GM18870 (cell line): ENCODE measurements around the gene UBAC2.

Experiments
- ATAC-seq: cut with Tn5 transposase; IDR thresholded peaks from one replicate; pipeline ENCODE4 v1.9.1; 2021; ENCODE audit warnings: moderate library complexity; ENCODE audit not compliant: unreplicated experiment

Gene UBAC2

DNA sequence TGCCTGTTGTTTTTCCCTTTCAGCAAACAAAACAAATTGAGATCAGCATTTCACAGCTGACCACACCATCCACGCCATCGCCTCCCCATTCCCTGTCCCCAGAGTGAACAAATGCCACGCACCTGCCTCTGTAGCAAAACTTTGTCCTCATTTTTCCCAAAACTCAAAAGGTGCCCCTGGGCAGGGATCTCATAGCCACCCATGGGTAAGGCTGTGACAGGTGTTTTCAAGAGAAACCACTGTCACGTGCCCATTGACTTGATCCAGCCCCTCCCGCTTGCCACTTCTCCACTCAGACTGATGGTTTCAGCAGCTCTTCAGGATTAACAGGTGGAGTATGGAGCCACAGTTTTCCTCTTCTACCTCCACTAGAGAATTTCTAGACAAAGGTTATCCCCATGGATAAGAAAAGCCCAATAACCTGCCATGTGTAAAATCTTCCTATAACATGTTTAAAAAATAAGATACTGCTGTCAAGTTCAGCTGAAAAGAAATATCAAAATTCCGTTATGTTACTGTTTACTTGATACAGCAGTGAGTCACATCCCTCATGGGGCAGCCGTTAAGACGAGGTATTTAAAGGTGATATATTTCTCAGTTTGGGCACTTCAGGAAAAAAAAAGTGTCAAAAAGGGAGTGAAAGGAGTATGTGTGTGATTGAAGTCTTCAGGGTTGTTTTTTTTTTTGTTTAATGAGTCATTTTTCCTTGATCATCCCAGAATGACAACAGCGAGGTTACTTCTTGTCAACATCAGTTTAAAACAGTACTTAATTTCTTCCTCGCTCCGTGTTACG is 170.0 kb downstream of the UBAC2 start:
- ATAC-seq, result no peak

- ATAC-seq, result no peak
Measured at GRCh38 chr13:99371956-99372355, 171.3 kb downstream of the UBAC2 start.

- ATAC-seq, result no peak
Measured at GRCh38 chr13:99373436-99373835, 172.8 kb downstream of the UBAC2 start.

DNA sequence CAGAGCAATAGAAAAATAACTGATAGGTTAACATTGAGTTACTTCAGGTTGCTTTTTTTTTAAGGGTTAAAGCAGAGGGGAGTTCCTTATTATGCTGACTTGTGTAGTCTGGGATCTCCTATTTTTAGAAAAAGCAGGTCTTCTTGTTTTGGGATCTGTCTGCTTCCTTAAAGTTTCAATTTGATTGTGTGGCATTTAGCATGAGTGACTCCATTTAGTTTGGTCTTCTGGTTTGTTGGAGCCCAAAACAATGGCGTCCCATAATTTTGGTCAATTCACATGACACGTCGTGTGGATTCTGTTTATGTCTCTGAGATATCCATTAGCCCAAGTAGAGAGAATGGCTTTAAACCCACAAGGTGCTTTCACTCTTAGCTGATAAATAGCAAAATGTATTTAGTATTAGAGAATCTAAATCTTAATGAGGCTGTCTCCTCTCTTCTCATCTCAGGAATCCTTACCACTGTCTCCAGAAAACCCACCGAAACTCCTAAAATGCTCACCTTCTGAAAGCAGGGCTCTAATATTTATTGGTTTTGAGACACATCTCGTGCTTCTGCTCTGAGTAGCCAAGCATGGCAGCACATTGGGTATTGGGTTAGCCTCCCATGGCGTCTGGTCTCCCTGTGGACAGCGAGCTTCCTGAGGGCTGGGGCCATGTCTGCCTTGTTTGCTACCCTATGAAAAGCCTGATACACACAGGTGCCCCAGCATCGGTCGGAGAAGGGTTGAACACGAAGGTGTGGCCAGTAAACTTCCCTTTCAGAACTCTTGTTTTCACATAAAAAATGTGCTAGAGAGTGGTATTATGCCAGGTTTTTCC is 173.7 kb downstream of the UBAC2 start:
- peak; percentile 36 for ATAC-seq

- ATAC-seq, result peak; percentile 39
Measured at GRCh38 chr13:99374994-99375737, 174.5 kb downstream of the UBAC2 start.

DNA sequence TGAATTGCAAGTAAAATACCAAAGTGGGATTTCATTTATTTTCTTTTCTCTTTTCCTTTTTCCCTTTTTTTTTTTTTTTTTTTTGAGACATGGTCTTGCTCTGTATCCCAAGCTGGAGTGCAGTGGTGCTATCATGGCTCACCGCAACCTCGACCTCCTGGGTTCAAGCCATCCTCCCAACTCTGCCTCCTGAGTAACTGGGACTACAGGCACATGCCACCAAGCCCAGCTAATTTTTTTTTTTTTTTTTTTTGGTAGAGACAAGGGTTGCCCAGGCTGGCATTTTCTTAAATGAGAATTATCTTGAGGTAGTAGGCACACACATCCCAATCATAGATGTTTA is 175.1 kb downstream of the UBAC2 start:
- no peak for ATAC-seq

- peak; percentile 53 for ATAC-seq
Measured at GRCh38 chr13:99376132-99376531, 175.5 kb downstream of the UBAC2 start.

- ATAC-seq, result no peak
Measured at GRCh38 chr13:99376924-99377323, 176.3 kb downstream of the UBAC2 start.

DNA sequence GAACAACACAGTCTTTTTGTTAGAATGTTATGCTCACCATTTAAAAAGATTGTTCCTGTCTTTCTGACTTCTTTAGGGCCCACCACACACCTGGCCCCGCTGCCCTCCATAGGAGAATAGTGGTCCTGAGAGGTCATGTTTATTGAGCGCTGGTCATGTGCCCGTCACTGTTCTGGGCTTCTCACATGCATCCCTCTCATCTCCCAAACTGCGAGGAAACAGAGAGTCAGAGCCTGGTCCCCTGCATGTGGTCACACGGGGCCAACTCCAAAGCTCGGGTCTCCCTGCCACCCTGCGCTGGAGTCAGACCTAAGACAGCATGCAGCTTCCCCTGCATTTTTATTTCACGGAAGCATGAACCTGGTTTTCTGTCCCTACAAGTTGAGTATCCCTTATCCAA is 177.0 kb downstream of the UBAC2 start:
- ATAC-seq, result no peak

GRCh38 chr13:99378985-99379733 is 178.5 kb downstream of the UBAC2 start:
- no peak for ATAC-seq

DNA sequence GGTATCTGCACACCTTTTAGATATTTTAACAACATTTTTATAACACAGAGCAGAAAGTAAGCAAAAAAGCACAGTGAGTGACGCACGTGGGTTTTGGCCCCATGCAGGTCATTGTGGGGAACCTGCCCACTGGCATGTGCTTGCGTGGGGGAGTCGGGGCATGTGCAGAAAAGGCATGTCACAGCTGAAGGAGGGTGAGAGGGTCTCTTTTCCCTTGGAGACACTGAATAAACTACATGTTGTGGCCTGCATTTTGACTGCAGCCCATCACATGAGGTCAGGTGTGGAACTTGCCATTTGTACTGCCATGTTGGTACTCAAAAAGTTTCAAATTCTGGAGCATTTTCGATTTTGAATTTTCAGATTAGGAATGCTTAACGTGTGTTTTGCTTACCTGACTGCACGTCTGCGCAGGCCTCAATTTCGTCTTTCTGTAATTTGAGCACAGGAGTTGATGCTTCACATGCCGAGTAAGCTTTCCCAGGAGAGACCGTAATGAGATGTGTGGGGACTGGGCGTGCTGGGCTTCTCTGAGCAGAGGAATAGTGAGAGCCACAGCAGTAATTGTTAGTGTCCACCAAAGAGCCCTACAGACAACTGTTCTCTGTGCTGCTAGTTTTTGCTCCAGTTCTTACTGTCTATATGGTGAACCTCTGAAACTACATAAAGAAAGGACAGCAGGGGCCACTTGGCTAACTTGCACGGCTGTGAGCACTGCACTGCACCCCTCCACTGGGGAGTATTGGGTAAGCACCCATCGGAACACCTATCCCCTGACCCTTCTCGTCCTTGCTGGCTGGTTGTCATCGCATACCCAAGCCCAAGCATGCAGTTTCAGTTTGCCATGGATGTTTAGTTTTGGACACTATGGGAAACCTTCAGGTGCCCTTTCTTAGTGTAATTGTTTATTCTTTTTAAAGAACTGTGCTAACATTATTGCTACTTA is 179.5 kb downstream of the UBAC2 start:
- ATAC-seq, result no peak

DNA sequence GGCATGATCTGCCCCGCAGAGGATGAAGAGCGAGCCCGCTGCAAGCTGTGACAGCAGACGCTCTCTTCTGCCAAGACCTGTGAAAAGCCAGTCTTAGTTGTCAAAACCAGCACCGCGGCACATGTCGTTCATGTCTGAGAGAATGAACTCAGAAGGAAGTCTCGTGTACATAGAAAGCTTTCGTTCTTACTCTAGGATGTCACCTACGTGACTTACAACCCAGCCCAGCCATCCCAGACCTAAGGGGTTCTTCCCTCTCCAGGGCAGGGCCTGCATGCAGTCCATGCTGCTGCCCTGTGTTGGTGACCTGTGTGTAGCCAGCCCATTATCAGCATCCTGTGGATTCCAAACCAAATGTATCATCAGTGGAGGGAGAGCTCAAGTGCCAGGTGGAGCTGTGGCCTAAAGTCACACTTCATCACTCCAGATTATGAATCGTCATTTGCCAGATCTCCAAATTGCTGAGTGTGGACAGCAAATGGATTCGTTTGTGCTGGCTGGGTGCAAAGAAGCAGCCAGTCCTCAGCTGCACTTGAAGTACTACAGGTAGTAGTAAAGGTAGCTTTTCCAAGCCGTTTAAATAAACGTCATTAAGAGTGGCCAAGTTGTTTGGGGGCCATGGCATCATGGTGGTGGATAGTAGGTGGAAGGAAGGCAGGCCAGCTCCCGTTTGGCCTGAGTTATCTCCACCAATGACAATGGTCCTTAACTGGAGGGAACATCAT is 180.4 kb downstream of the UBAC2 start:
- ATAC-seq, result no peak

GRCh38 chr13:99381766-99382165 is 181.1 kb downstream of the UBAC2 start:
- no peak for ATAC-seq

DNA sequence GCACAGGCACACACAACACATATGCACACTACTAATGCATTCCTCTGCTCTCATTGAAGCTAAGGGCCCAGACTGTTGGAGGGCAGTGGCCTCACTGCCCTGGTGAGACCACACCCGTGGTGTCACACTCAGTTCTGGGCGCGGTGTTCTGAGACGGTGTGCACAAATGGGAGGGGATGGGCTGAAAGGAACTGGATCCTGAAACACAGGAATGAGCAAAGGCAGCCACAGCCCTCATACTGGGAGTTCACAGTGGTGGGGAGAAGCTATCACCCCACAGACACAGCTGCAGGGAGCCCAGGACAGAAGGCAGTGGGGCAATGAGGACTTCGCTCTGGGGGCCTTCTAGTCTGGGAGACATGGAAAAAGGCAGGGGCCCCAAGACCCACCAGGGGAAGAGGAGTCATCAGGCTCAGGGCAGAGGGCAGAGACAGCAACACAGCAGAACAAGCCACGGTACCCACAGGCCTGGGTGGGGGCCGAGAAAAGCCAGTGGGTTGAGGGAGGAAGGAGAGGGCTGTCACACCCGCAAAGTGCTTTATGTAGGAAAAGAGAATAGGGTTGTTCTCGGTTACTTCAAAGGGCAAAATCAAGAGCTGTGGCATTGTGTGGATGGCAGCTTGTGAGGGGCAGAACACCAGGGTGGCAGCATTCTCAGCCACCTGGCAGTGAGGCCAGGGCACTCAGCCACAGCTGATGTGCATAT is 181.9 kb downstream of the UBAC2 start:
- no peak for ATAC-seq

- ATAC-seq, result no peak
Measured at GRCh38 chr13:99383511-99383921, 182.9 kb downstream of the UBAC2 start.

DNA sequence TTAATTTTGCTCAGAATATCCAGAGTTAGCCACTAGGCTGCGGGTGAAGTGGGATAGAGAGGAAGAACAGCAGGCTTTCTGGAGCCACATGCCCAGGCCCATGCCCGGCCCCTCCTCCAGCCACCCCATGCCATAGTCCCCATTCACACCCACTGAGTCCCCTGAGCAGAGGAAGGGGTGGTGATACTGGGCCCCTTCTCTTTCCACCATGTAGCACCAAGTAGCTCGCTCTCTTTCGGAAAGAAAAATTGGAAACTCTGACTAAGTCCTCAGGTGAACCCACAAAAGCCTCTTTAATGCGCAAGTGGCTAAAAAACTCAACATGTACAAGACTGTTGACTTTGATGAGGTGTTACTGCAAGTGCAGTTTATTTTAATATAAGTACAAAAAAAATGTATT is 183.3 kb downstream of the UBAC2 start:
- no peak for ATAC-seq

- ATAC-seq, result no peak
Measured at GRCh38 chr13:99384468-99384867, 183.8 kb downstream of the UBAC2 start.

GRCh38 chr13:99385161-99385560 is 184.5 kb downstream of the UBAC2 start:
- ATAC-seq, result no peak

- ATAC-seq, result no peak
Measured at GRCh38 chr13:99385940-99386339, 185.3 kb downstream of the UBAC2 start.
